Activated CD8-positive, alpha-beta T cell treated with anti-CD3 and anti-CD28 coated beads for 36 hours (primary cell): Measurements from ENCODE around the gene ADIPOR2. TPM values are rescaled to one million over a fixed set of nuclear protein-coding genes. Genes with fewer than 3 reads are reported as not detected.
"Not testable (repeated sequence)": the region's sequence is repeated elsewhere in the genome, so short reads cannot be mapped to it uniquely, and the experiment has no call there.

Experiments used
- ATAC-seq: fragments of 200-7000 bp; cut with Tn5 transposase; one replicate; pipeline ENCODE4 v1.10.0; 2021; ENCODE audit warnings: mild to moderate bottlenecking, moderate library complexity
- CTCF ChIA-PET: fragments of 350-600 bp; sonication (Branson Sonifier 250); formaldehyde crosslinking; loops from one replicate; lab custom pipeline; 2021; ENCODE audit warnings: antibody characterized with exemption; lab: Charles Lee
- POLR2A ChIA-PET: fragments of 350-600 bp; sonication (Branson Sonifier 250); formaldehyde crosslinking; loops from one replicate; lab custom pipeline; 2021; ENCODE audit warnings: antibody characterized with exemption; lab: Charles Lee
- DNase-seq: peaks from one replicate; pipeline ENCODE4 v3.0.0-alpha.2; 2020
- H3K27ac Mint-ChIP-seq: one replicate; pipeline ENCODE4 v1.8.0; 2021; ENCODE audit warnings: mild to moderate bottlenecking, mixed read lengths
- H3K27me3 Mint-ChIP-seq: one replicate; pipeline ENCODE4 v1.8.0; 2021; ENCODE audit warnings: mixed read lengths
- H3K36me3 Mint-ChIP-seq: one replicate; pipeline ENCODE4 v1.8.0; 2021; ENCODE audit warnings: low read depth, mixed read lengths
- H3K4me1 Mint-ChIP-seq: one replicate; pipeline ENCODE4 v1.8.0; 2021; ENCODE audit warnings: low read depth, mixed read lengths
- H3K4me3 Mint-ChIP-seq: one replicate; pipeline ENCODE4 v1.8.0; 2021; ENCODE audit warnings: mild to moderate bottlenecking, moderate library complexity, mixed read lengths
- H3K9me3 Mint-ChIP-seq: one replicate; pipeline ENCODE4 v1.8.0; 2021; ENCODE audit warnings: mixed read lengths
- CTCF ChIP-seq: fragments of 200-600 bp; IDR thresholded peaks from one replicate; pipeline ENCODE4 v1.8.0; 2022; ENCODE audit warnings: antibody characterized with exemption, mild to moderate bottlenecking
- intact Hi-C: fragments of 100-400 bp; cut with micrococcal nuclease; formaldehyde crosslinking; loops from one replicate; pipeline ENCODE4 v1.10.0; 2022
- total RNA-seq, 2 experiments: library from RNA; stranded (reverse); gene quantifications; one replicate each; pipeline ENCODE4 v1.2.3, GENCODE V29; 2021

ADIPOR2 gene
- total RNA-seq, 2 experiments from 2014 or later = 48.3 to 49.9 TPM

GRCh38 chr12:1731019-1731687, 40.3 kb downstream of the ADIPOR2 start:
- ChIA-PET CTCF (interaction anchor here (1.3 to 2.2 kb wide), 3 partner anchors 60 to 209 kb away, joined by 3 to 5 read pairs (median 5); no protein-coding TSS in a partner anchor), POLR2A (no interaction called here)
- intact Hi-C loops = no loop called here

GRCh38 chr12:1731688-1732078, 40.8 kb downstream of the ADIPOR2 start:
- ATAC-seq, POLR2A ChIA-PET, H3K9me3 Mint-ChIP-seq, intact Hi-C loops, H3K27ac Mint-ChIP-seq, H3K27me3 Mint-ChIP-seq, DNase-seq, H3K4me3 Mint-ChIP-seq: not testable (repeated sequence)
- Mint-ChIP-seq H3K36me3 (peaks cover 24% of the 10 kb centered on the region), H3K4me1 (peaks cover 15% of the 10 kb centered on the region)
- CTCF ChIA-PET = interaction anchor here (1.6 kb wide), 1 partner anchor 59 kb away, joined by 5 read pairs; no protein-coding TSS in a partner anchor

More at GRCh38 chr12:1731019-1731687, 40.3 kb downstream of the ADIPOR2 start:
- H3K36me3 Mint-ChIP-seq = peaks cover 26% of the 10 kb centered on the region
- no peaks in the 10 kb centered on the region for H3K9me3 Mint-ChIP-seq
- DNase-seq = no peak
- no peak for ATAC-seq
- no peaks in the 10 kb centered on the region for H3K27me3 Mint-ChIP-seq
- H3K4me1 Mint-ChIP-seq = peaks cover 16% of the 10 kb centered on the region
- H3K27ac Mint-ChIP-seq = no peak overlapping the region
- no peak for TF ChIP-seq CTCF
- H3K4me3 Mint-ChIP-seq = no peak overlapping the region

- DNase-seq (no peak), ATAC-seq (no peak)
- Mint-ChIP-seq H3K36me3 (peaks cover 15% of the 10 kb centered on the region), H3K4me1 (peaks cover 24% of the 10 kb centered on the region), H3K27me3 (no peaks in the 10 kb centered on the region), H3K9me3 (no peaks in the 10 kb centered on the region), H3K4me3 (no peak overlapping the region), H3K27ac (no peak overlapping the region)
- ChIA-PET POLR2A (no interaction called here), CTCF (interaction anchor here (1.6 kb wide), 1 partner anchor 58 kb away, joined by 5 read pairs; no protein-coding TSS in a partner anchor)
- no peak for TF ChIP-seq CTCF
- intact Hi-C loops = no loop called here
Measured at GRCh38 chr12:1732914-1733313, 42.0 kb downstream of the ADIPOR2 start.

GRCh38 chr12:1733712-1734111, 42.8 kb downstream of the ADIPOR2 start:
- H3K27me3 Mint-ChIP-seq, POLR2A ChIA-PET, CTCF ChIA-PET, H3K9me3 Mint-ChIP-seq, ATAC-seq, DNase-seq, H3K4me3 Mint-ChIP-seq, intact Hi-C loops, H3K27ac Mint-ChIP-seq: not testable (repeated sequence)
- peaks cover 15% of the 10 kb centered on the region for H3K36me3 Mint-ChIP-seq
- H3K4me1 Mint-ChIP-seq = peaks cover 31% of the 10 kb centered on the region

GRCh38 chr12:1737652-1738286, 46.9 kb downstream of the ADIPOR2 start:
- ATAC-seq (no peak), DNase-seq (no peak)
- CTCF ChIA-PET = interaction anchor here (0.7 kb wide), 1 partner anchor 39 kb away, joined by 3 read pairs; no protein-coding TSS in a partner anchor
- H3K4me1 Mint-ChIP-seq = peaks cover 49% of the 10 kb centered on the region
- no peak for TF ChIP-seq CTCF
- no peaks in the 10 kb centered on the region for H3K9me3 Mint-ChIP-seq
- POLR2A ChIA-PET = no interaction called here
- intact Hi-C loops = no loop called here
- no peak overlapping the region for H3K27ac Mint-ChIP-seq
- H3K36me3 Mint-ChIP-seq = peaks cover 6% of the 10 kb centered on the region
- no peaks in the 10 kb centered on the region for H3K27me3 Mint-ChIP-seq
- H3K4me3 Mint-ChIP-seq = no peak overlapping the region

- ChIA-PET CTCF (interaction anchor here (0.7 kb wide), 1 partner anchor 40 kb away, joined by 3 read pairs; no protein-coding TSS in a partner anchor), POLR2A (no interaction called here)
- Mint-ChIP-seq H3K36me3 (peaks cover 6% of the 10 kb centered on the region), H3K4me3 (no peak overlapping the region), H3K4me1 (peaks cover 49% of the 10 kb centered on the region), H3K27me3 (no peaks in the 10 kb centered on the region), H3K27ac (no peak overlapping the region), H3K9me3 (no peaks in the 10 kb centered on the region)
- intact Hi-C loops = no loop called here
- DNase-seq (no peak), ATAC-seq (no peak)
- no peak for TF ChIP-seq CTCF
Measured at GRCh38 chr12:1738446-1738845, 47.6 kb downstream of the ADIPOR2 start.
